HEK293 (cell line): Measurements from ENCODE around the gene SMAD9.

ENCODE experiments used
- CTCF ChIA-PET: fragments of 350-600 bp; formaldehyde crosslinking; extraction: SDS; loops from one replicate; lab custom pipeline; 2021; ENCODE audit warnings: antibody characterized with exemption; lab: Yijun Ruan, JAX
- POLR2A ChIA-PET: fragments of 300-600 bp; formaldehyde crosslinking; extraction: SDS; loops from one replicate; lab custom pipeline; 2020; ENCODE audit warnings: antibody characterized with exemption, inconsistent platforms; lab: Yijun Ruan, JAX
- H3K27ac ChIP-seq: fragments of 200-500 bp; sonication (Bioruptor generic); 2 replicates; pipeline ENCODE4 v1.5.1; 2014; ENCODE audit warnings: low read depth, low read length, control low read depth, inconsistent platforms; ENCODE audit errors: extremely low read depth
- H3K36me3 ChIP-seq, 2 experiments: fragments of 200-500 bp in 1 of 2; sonication (Bioruptor generic) in 1 of 2; 1 replicate in 1 of 2; 2 replicates in 1 of 2; pipeline ENCODE4 v1.5.1; 2014 to 2017; ENCODE audit warnings: inconsistent platforms in 2 of 2, low read length in 2 of 2; ENCODE audit not compliant: control insufficient read depth in 2 of 2, insufficient read depth in 1 of 2
- H3K4me1 ChIP-seq: fragments of 200-500 bp; sonication (Bioruptor generic); 2 replicates; pipeline ENCODE4 v1.5.1; 2014; ENCODE audit warnings: mild to moderate bottlenecking, low read length, inconsistent platforms; ENCODE audit not compliant: control insufficient read depth, insufficient read depth
- H3K4me3 ChIP-seq: 2 replicates; pipeline ENCODE4 v1.5.1; 2011; ENCODE audit warnings: low read depth, mild to moderate bottlenecking, control low read depth, low read length, moderate library complexity
- H3K9me3 ChIP-seq: fragments of 200-500 bp; sonication (Bioruptor generic); 2 replicates; pipeline ENCODE4 v1.5.1; 2014; ENCODE audit warnings: low read depth, low read length, inconsistent platforms; ENCODE audit not compliant: control insufficient read depth, insufficient read depth
- MEIS1 ChIP-seq: sonication (generic); formaldehyde crosslinking; IDR thresholded peaks from 2 replicates; pipeline ENCODE4 v1.8.1; 2022; ENCODE audit warnings: missing genetic modification reagents, mild to moderate bottlenecking, borderline replicate concordance
- OSR2 ChIP-seq: fragments of 450-650 bp; formaldehyde crosslinking; IDR thresholded peaks from 2 replicates; pipeline ENCODE4 v1.5.1; 2016; ENCODE audit warnings: missing biosample characterization, missing genetic modification characterization
- OVOL3 ChIP-seq: fragments of 450-650 bp; formaldehyde crosslinking; IDR thresholded peaks from 2 replicates; pipeline ENCODE4 v1.5.1; 2016; ENCODE audit warnings: missing biosample characterization, missing genetic modification characterization
- PRDM1 ChIP-seq: fragments of 450-650 bp; formaldehyde crosslinking; IDR thresholded peaks from 2 replicates; pipeline ENCODE4; 2016; ENCODE audit warnings: missing biosample characterization, missing genetic modification characterization
- TRIM28 ChIP-seq: IDR thresholded peaks from 2 replicates; pipeline ENCODE4 v1.6.1; 2011; ENCODE audit warnings: low read length, control low read depth, borderline replicate concordance
- YY1 ChIP-seq: fragments of 450-650 bp; formaldehyde crosslinking; IDR thresholded peaks from 2 replicates; pipeline ENCODE4 v1.5.1; 2018; ENCODE audit warnings: missing biosample characterization, missing genetic modification characterization
- ZBTB11 ChIP-seq: fragments of 450-650 bp; formaldehyde crosslinking; conservative IDR thresholded peaks from 2 replicates; pipeline ENCODE4 v1.5.1; 2016; ENCODE audit warnings: low read depth, missing biosample characterization, missing genetic modification characterization
- ZBTB48 ChIP-seq: fragments of 450-650 bp; formaldehyde crosslinking; IDR thresholded peaks from 2 replicates; pipeline ENCODE4 v1.5.1; 2016; ENCODE audit warnings: missing biosample characterization, missing genetic modification characterization
- ZFP3 ChIP-seq: fragments of 450-650 bp; formaldehyde crosslinking; IDR thresholded peaks from 2 replicates; pipeline ENCODE4 v1.5.1; 2016; ENCODE audit warnings: low read depth, missing biosample characterization, missing genetic modification characterization
- ZFP37 ChIP-seq: fragments of 450-650 bp; formaldehyde crosslinking; IDR thresholded peaks from 2 replicates; pipeline ENCODE4 v1.5.1; 2016; ENCODE audit warnings: missing biosample characterization, missing genetic modification characterization
- ZNF10 ChIP-seq: fragments of 450-650 bp; formaldehyde crosslinking; IDR thresholded peaks from 2 replicates; pipeline ENCODE4 v1.5.1; 2017; ENCODE audit warnings: missing biosample characterization, missing genetic modification characterization
- ZNF223 ChIP-seq: fragments of 450-650 bp; formaldehyde crosslinking; IDR thresholded peaks from 2 replicates; pipeline ENCODE4 v1.5.1; 2016; ENCODE audit warnings: missing biosample characterization, missing genetic modification characterization
- ZNF423 ChIP-seq: fragments of 450-650 bp; formaldehyde crosslinking; IDR thresholded peaks from 2 replicates; pipeline ENCODE4 v1.5.1; 2016; ENCODE audit warnings: missing biosample characterization, missing genetic modification characterization
- ZNF596 ChIP-seq: fragments of 450-650 bp; IDR thresholded peaks from 2 replicates; pipeline ENCODE4 v1.5.0; 2018; ENCODE audit warnings: missing biosample characterization, mild to moderate bottlenecking, missing genetic modification characterization, moderate library complexity
- ZNF600 ChIP-seq: fragments of 450-650 bp; formaldehyde crosslinking; IDR thresholded peaks from 2 replicates; pipeline ENCODE4 v1.5.1; 2016; ENCODE audit warnings: missing biosample characterization, missing genetic modification characterization
- ZNF626 ChIP-seq: fragments of 450-650 bp; sonication (Bioruptor Pico); formaldehyde crosslinking; IDR thresholded peaks from 2 replicates; pipeline ENCODE4 v1.5.1; 2018; ENCODE audit warnings: missing biosample characterization, missing genetic modification characterization, inconsistent platforms
- ZNF629 ChIP-seq: fragments of 450-650 bp; formaldehyde crosslinking; IDR thresholded peaks from 2 replicates; pipeline ENCODE4 v1.5.1; 2017; ENCODE audit warnings: missing biosample characterization, missing genetic modification characterization
- ZNF707 ChIP-seq: fragments of 450-650 bp; formaldehyde crosslinking; IDR thresholded peaks from 2 replicates; pipeline ENCODE4 v1.5.1; 2016; ENCODE audit warnings: missing biosample characterization, missing genetic modification characterization
- ZNF76 ChIP-seq: fragments of 450-650 bp; formaldehyde crosslinking; IDR thresholded peaks from 2 replicates; pipeline ENCODE4; 2016; ENCODE audit warnings: low read depth, missing biosample characterization, missing genetic modification characterization, borderline replicate concordance
- ZNF776 ChIP-seq: fragments of 450-650 bp; formaldehyde crosslinking; IDR thresholded peaks from 2 replicates; pipeline ENCODE4 v1.5.0; 2017; ENCODE audit warnings: missing biosample characterization, missing genetic modification characterization, borderline replicate concordance
- ZNF785 ChIP-seq: fragments of 450-650 bp; formaldehyde crosslinking; IDR thresholded peaks from 2 replicates; pipeline ENCODE4 v1.5.1; 2016; ENCODE audit warnings: missing biosample characterization, missing genetic modification characterization
- TF ChIP-seq, protein P1 (sequence below): fragments of 450-650 bp; formaldehyde crosslinking; IDR thresholded peaks from 2 replicates; pipeline ENCODE4 v1.5.1; 2016; ENCODE audit warnings: missing biosample characterization, missing genetic modification characterization, low read depth
- TF ChIP-seq, protein P2 (sequence below): fragments of 450-650 bp; formaldehyde crosslinking; IDR thresholded peaks from 2 replicates; pipeline ENCODE4 v1.5.1; 2016; ENCODE audit warnings: missing biosample characterization, missing genetic modification characterization
- TF ChIP-seq, protein P3 (sequence below): fragments of 450-650 bp; formaldehyde crosslinking; IDR thresholded peaks from 2 replicates; pipeline ENCODE4 v1.5.1; 2016; ENCODE audit warnings: missing biosample characterization, missing genetic modification characterization

The SMAD9 gene

DNA sequence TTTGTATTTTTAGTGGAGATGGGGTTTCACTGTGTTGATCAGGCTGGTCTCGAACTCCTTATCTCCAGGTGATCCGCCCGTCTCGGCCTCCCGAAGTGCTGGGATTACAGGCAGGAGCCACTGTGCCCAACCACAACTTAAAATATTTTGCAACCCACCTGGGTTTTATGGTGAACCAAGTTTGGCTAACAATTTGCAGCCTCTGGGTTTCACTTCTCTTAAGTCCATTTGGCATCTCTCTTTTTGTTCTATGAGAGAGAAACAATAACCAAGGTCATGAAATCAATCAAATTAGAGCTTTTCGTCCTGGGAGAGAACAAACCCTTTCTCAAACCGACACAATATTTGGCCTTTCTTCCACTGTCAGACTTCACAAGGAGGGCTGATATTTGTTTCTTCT lies 5.6 kb upstream of the SMAD9 start:
- TF ChIP-seq ZFP3 = no peak
- no peak for TF ChIP-seq MEIS1
- TF ChIP-seq OSR2 (tag by site-specific recombination) = no peak
- no peak for TF ChIP-seq ZNF600
- TF ChIP-seq ZNF626 (tag by site-specific recombination) = no peak
- TF ChIP-seq ZNF423 (tag by site-specific recombination) = no peak
- no peak for TF ChIP-seq ZNF707 (tag by site-specific recombination)
- TF ChIP-seq, protein P1, sequence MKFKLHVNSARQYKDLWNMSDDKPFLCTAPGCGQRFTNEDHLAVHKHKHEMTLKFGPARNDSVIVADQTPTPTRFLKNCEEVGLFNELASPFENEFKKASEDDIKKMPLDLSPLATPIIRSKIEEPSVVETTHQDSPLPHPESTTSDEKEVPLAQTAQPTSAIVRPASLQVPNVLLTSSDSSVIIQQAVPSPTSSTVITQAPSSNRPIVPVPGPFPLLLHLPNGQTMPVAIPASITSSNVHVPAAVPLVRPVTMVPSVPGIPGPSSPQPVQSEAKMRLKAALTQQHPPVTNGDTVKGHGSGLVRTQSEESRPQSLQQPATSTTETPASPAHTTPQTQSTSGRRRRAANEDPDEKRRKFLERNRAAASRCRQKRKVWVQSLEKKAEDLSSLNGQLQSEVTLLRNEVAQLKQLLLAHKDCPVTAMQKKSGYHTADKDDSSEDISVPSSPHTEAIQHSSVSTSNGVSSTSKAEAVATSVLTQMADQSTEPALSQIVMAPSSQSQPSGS (tag by site-specific recombination) = no peak
- no peak for TF ChIP-seq ZNF629 (tag by site-specific recombination)
- TF ChIP-seq ZFP37 (tag by site-specific recombination) = no peak
- Histone ChIP-seq H3K27ac (no peak overlapping the region), H3K4me1 (no peaks in the 10 kb centered on the region), H3K36me3 (no peaks in the 10 kb centered on the region), H3K4me3 (no peak overlapping the region), H3K9me3 (no peaks in the 10 kb centered on the region)
- POLR2A ChIA-PET = no interaction called here
- CTCF ChIA-PET = no interaction called here

- CTCF ChIA-PET = interaction anchor here (0.6 kb wide), 1 partner anchor 26 kb away, joined by 3 read pairs; no protein-coding TSS in a partner anchor
Observed at GRCh38 chr13:36924001-36924400, 4.0 kb upstream of the SMAD9 start.

GRCh38 chr13:36921631-36922301 lies 1.7 kb upstream of the SMAD9 start:
- Histone ChIP-seq H3K9me3 (no peaks in the 10 kb centered on the region), H3K27ac (no peak overlapping the region), H3K4me3 (no peak overlapping the region), H3K36me3 (no peaks in the 10 kb centered on the region), H3K4me1 (peaks cover 14% of the 10 kb centered on the region)
- CTCF ChIA-PET = no interaction called here
- POLR2A ChIA-PET = no interaction called here
- TF ChIP-seq ZNF596 (no peak), ZNF10 (tag by site-specific recombination) (no peak), OVOL3 (no peak), ZBTB11 (no peak), PRDM1 (no peak), TRIM28 (no peak), ZBTB48 (tag by site-specific recombination) (no peak), ZNF223 (tag by site-specific recombination) (no peak), YY1 (tag by site-specific recombination) (no peak), ZNF776 (no peak)
- TF ChIP-seq, protein P2, sequence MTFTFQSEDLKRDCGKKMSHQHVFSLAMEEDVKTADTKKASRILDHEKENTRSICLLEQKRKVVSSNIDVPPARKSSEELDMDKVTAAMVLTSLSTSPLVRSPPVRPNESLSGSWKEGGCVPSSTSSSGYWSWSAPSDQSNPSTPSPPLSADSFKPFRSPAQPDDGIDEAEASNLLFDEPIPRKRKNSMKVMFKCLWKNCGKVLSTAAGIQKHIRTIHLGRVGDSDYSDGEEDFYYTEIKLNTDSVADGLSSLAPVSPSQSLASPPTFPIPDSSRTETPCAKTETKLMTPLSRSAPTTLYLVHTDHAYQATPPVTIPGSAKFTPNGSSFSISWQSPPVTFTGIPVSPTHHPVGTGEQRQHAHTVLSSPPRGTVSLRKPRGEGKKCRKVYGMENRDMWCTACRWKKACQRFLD (tag by site-specific recombination) = no peak
- TF ChIP-seq, protein P3, sequence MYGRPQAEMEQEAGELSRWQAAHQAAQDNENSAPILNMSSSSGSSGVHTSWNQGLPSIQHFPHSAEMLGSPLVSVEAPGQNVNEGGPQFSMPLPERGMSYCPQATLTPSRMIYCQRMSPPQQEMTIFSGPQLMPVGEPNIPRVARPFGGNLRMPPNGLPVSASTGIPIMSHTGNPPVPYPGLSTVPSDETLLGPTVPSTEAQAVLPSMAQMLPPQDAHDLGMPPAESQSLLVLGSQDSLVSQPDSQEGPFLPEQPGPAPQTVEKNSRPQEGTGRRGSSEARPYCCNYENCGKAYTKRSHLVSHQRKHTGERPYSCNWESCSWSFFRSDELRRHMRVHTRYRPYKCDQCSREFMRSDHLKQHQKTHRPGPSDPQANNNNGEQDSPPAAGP (tag by site-specific recombination) = no peak

More at GRCh38 chr13:36924001-36924400, 4.0 kb upstream of the SMAD9 start:
- Histone ChIP-seq H3K27ac (no peak overlapping the region), H3K9me3 (no peaks in the 10 kb centered on the region), H3K4me3 (no peak overlapping the region), H3K4me1 (no peaks in the 10 kb centered on the region), H3K36me3 (no peaks in the 10 kb centered on the region)
- TF ChIP-seq ZNF785 (tag by site-specific recombination) (no peak), ZBTB48 (tag by site-specific recombination) (no peak), TRIM28 (no peak), ZNF76 (tag by site-specific recombination) (no peak)
- TF ChIP-seq, all 188 proteins: peak for 0
- POLR2A ChIA-PET = no interaction called here
